ENCODE results near the gene NECAB3. TPM values are rescaled to one million over a fixed set of nuclear protein-coding genes. Genes with fewer than 3 reads are reported as not detected.

Gene NECAB3
- total and polyA plus RNA-seq, 2 of the 13 experiments (the other 11 are each of a cell fraction or from before 2014, with no cell fraction given): 61.5 to 65.5 TPM

- TF ChIP-seq PAXIP1 (CRISPR knock-in tag; conservative IDR thresholded peaks at IDR 0.05): peak; percentile 53
- peak; percentile 96 for TF ChIP-seq UBTF (CRISPR knock-in tag; IDR thresholded peaks at IDR 0.05)
- TF ChIP-seq HOMEZ (CRISPR knock-in tag; IDR thresholded peaks at IDR 0.05; ENCODE audit: low read depth): no peak
- TF ChIP-seq ATM (IDR thresholded peaks at IDR 0.05; ENCODE audit: borderline replicate concordance): no peak
- TF ChIP-seq NR2C2 (CRISPR knock-in tag; IDR thresholded peaks at IDR 0.05; ENCODE audit: borderline replicate concordance): peak; percentile 13; the same call in 1 of the 2 replicates
- TF ChIP-seq ZNF570 (CRISPR knock-in tag; IDR thresholded peaks at IDR 0.05; ENCODE audit: borderline replicate concordance): peak; percentile 15
- no peak for TF ChIP-seq KDM1A (CRISPR knock-in tag; IDR thresholded peaks at IDR 0.05)
- TF ChIP-seq CREM (IDR thresholded peaks at IDR 0.05): no peak
- no peak for TF ChIP-seq CREM (CRISPR knock-in tag; IDR thresholded peaks at IDR 0.05)
- peak; percentile 85; the same call in 1 of the 2 replicates for TF ChIP-seq ZHX1 (CRISPR knock-in tag; IDR thresholded peaks at IDR 0.05; ENCODE audit: low read depth)
- TF ChIP-seq TEF (CRISPR knock-in tag; IDR thresholded peaks at IDR 0.05): peak; percentile 58; the same call in 1 of the 2 replicates
- no peak for TF ChIP-seq ZNF839 (CRISPR knock-in tag; IDR thresholded peaks at IDR 0.05; ENCODE audit: borderline replicate concordance)
- peak; percentile 72; the same call in 1 of the 2 replicates for TF ChIP-seq ELF4 (CRISPR knock-in tag; IDR thresholded peaks at IDR 0.05; ENCODE audit: borderline replicate concordance)
- no peak for TF ChIP-seq MIER2 (CRISPR knock-in tag; IDR thresholded peaks at IDR 0.05)
- no peak; the same call in 1 of the 2 replicates for TF ChIP-seq ZBTB3 (CRISPR knock-in tag; IDR thresholded peaks at IDR 0.05; ENCODE audit: borderline replicate concordance, low read depth)
- TF ChIP-seq TOE1 (CRISPR knock-in tag; IDR thresholded peaks at IDR 0.05): peak; percentile 89; the same call in 1 of the 2 replicates
- TF ChIP-seq ZNF703 (CRISPR knock-in tag; IDR thresholded peaks at IDR 0.05; ENCODE audit: borderline replicate concordance): peak; percentile 18; the same call in 1 of the 2 replicates
These were observed 10.8 kb downstream of the NECAB3 start (continued) for GRCh38 chr20:33663161-33664084.
